Measurements from ENCODE around the gene CATSPERZ.
A peak's percentile ranks its signal among the peaks of the same experiment; 100 is the strongest.

Gene CATSPERZ

GRCh38 chr11:64253043-64253442 is 47.1 kb upstream of the CATSPERZ start:
- H3K4me3 ChIP-seq (ENCODE audit: low read depth, low read length), result peak overlapping the region; percentile 82

DNA sequence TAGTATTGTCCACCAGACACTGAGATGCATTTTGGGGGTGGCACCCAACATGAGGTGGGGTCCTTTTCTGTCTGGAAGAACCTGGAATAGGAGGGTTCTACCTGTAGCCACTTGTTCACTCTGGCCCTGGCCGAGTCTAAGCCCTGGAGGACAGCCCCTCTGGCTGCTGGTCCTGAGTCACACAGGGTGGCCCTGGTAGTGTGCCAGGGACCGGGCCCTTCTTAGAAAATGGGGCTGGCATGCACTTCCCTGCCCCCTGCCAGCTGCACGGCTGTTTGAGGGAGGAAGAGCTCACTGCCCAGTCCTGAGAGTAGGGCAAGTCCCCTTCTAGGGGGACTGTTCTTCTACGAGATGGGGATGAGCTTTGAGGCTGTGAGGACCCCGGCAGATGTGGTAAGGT is 46.7 kb upstream of the CATSPERZ start:
- no peak for TF ChIP-seq CTCF (IDR thresholded peaks at IDR 0.05; ENCODE audit: insufficient read depth, low read length, missing control alignments)
- no peak for DNase-seq (ENCODE audit: low read depth, low spot score)
- ChIA-PET POLR2A (no interaction called here), CTCF (interaction anchor here (0.6 to 1.7 kb wide), 4 partner anchors 8 to 69 kb away, joined by 3 to 8 read pairs (median 3); no protein-coding TSS in a partner anchor)
- peak overlapping the region; percentile 82; the same call in 1 of the 2 replicates for H3K4me3 ChIP-seq (ENCODE audit: low read depth, low read length)

More at GRCh38 chr11:64253043-64253442, 47.1 kb upstream of the CATSPERZ start:
- ChIA-PET POLR2A (interaction anchor here (1.1 to 1.9 kb wide), 5 partner anchors 9 to 49 kb away, joined by 3 to 18 read pairs (median 13); partner anchors contain the start of gene FKBP2), CTCF (interaction anchor here (1.2 to 10.8 kb wide), 8 partner anchors 8 to 65 kb away, joined by 3 to 224 read pairs (median 12); partner anchors contain the start of genes FERMT3 and PRDX5)
- no peak for DNase-seq (ENCODE audit: low read depth, low spot score)
- no peak for TF ChIP-seq CTCF (IDR thresholded peaks at IDR 0.05; ENCODE audit: insufficient read depth, low read length, missing control alignments)

DNA sequence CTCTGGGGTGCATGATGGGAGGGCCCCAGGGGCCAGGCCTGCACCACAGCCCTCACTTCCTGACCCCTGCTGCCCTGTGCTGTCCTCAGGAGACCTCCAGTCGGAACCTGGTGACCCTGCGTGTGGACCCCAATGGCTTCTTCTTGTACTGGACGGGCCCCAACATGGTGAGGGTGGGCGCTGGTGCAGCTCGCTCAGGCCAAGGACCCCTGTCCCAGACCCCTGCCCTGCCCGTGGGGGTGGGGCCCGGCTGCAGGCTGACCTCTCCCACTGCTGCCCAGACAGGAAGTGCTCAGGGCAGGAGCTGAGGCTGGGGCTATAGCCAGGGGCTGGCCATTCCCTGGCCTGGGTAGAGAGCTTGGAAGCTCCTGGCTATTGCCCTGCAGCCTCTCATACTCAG is 45.8 kb upstream of the CATSPERZ start:
- POLR2A ChIA-PET, result no interaction called here
- no peak for TF ChIP-seq CTCF (IDR thresholded peaks at IDR 0.05; ENCODE audit: insufficient read depth, low read length, missing control alignments)
- CTCF ChIA-PET, result interaction anchor here (0.6 to 2.2 kb wide), 5 partner anchors 9 to 70 kb away, joined by 3 to 8 read pairs (median 3); no protein-coding TSS in a partner anchor
- no peak overlapping the region for H3K4me3 ChIP-seq (ENCODE audit: low read depth, low read length)
- no peak for DNase-seq (ENCODE audit: low read depth, low spot score)

GRCh38 chr11:64255135-64256128 is 44.7 kb upstream of the CATSPERZ start:
- ChIA-PET POLR2A (no interaction called here), CTCF (interaction anchor here (1.3 to 2.2 kb wide), 3 partner anchors 8 to 49 kb away, joined by 3 to 8 read pairs (median 7); partner anchors contain the start of gene PPP1R14B)
- DNase-seq (ENCODE audit: low read depth, low spot score), result no peak
- no peak for TF ChIP-seq CTCF (IDR thresholded peaks at IDR 0.05; ENCODE audit: insufficient read depth, low read length, missing control alignments)
- no peak overlapping the region for H3K4me3 ChIP-seq (ENCODE audit: low read depth, low read length)

- TF ChIP-seq CTCF (IDR thresholded peaks at IDR 0.05; ENCODE audit: insufficient read depth, low read length, missing control alignments), result no peak
- ChIA-PET POLR2A (no interaction called here), CTCF (interaction anchor here (1.0 to 2.2 kb wide), 4 partner anchors 9 to 48 kb away, joined by 3 to 8 read pairs (median 5); partner anchors contain the start of gene PPP1R14B)
- no peak overlapping the region for H3K4me3 ChIP-seq (ENCODE audit: low read depth, low read length)
- no peak for DNase-seq (ENCODE audit: low read depth, low spot score)
Measured at GRCh38 chr11:64256300-64256699, 43.9 kb upstream of the CATSPERZ start.

DNA sequence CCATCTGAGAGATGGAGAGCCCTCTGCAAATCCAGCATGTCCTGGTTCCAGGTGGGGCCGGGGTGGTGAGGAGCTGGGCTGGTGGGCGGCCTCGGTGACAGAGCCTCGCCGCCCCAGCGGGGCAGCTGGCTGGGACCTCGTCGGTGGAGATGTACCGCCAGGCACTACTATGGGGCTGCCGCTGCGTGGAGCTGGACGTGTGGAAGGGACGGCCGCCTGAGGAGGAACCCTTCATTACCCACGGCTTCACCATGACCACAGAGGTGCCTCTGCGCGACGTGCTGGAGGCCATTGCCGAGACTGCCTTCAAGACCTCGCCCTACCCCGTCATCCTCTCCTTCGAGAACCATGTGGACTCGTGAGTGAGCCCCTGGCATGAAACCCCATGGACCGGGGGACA is 41.8 kb upstream of the CATSPERZ start:
- no peak for TF ChIP-seq CTCF (IDR thresholded peaks at IDR 0.05; ENCODE audit: insufficient read depth, low read length, missing control alignments)

More for the DNA sequence above, 41.8 kb upstream of the CATSPERZ start:
- no peak overlapping the region for H3K4me3 ChIP-seq (ENCODE audit: low read depth, low read length)
- DNase-seq (ENCODE audit: low read depth, low spot score), result no peak
- CTCF ChIA-PET, result interaction anchor here (0.8 to 15.2 kb wide), 4 partner anchors 10 to 54 kb away, joined by 3 to 224 read pairs (median 9); partner anchors contain the start of genes PLCB3 and PPP1R14B
- POLR2A ChIA-PET, result interaction anchor here (1.0 to 2.6 kb wide), 2 partner anchors 10 to 13 kb away, joined by 5 to 12 read pairs; no protein-coding TSS in a partner anchor

Measured in AG04449 (cell line).